GM18909 (cell line): Measurements from ENCODE around the gene CALML4.

Experiments used
- ATAC-seq: cut with Tn5 transposase; IDR thresholded peaks from one replicate; pipeline ENCODE4 v1.9.1; 2021; ENCODE audit warnings: mild to moderate bottlenecking; ENCODE audit not compliant: unreplicated experiment, poor library complexity

CALML4 gene

GRCh38 chr15:68154923-68155559, 50.1 kb downstream of the CALML4 start:
- no peak for ATAC-seq

GRCh38 chr15:68152342-68152741, 52.8 kb downstream of the CALML4 start:
- ATAC-seq: no peak

GRCh38 chr15:68151277-68151676, 53.9 kb downstream of the CALML4 start:
- ATAC-seq: no peak

- ATAC-seq: no peak
Measured at GRCh38 chr15:68150187-68150586, 54.9 kb downstream of the CALML4 start.

- ATAC-seq: no peak
Measured at GRCh38 chr15:68149059-68149458, 56.1 kb downstream of the CALML4 start.

GRCh38 chr15:68148039-68148438, 57.1 kb downstream of the CALML4 start:
- no peak for ATAC-seq

GRCh38 chr15:68145706-68146105, 59.4 kb downstream of the CALML4 start:
- no peak for ATAC-seq

- ATAC-seq: no peak
Measured at GRCh38 chr15:68143785-68144184, 61.3 kb downstream of the CALML4 start.

- no peak for ATAC-seq
Measured at GRCh38 chr15:68143129-68143528, 62.0 kb downstream of the CALML4 start.
